ENCODE results near the gene NDUFS3. TPM values are rescaled to one million over a fixed set of nuclear protein-coding genes. Genes with fewer than 3 reads are reported as not detected.
"Not testable (repeated sequence)": the region's sequence is repeated elsewhere in the genome, so short reads cannot be mapped to it uniquely, and the experiment has no call there.

The NDUFS3 gene
- total RNA-seq, 1 experiment from 2014 or later, result 135 TPM

DNA sequence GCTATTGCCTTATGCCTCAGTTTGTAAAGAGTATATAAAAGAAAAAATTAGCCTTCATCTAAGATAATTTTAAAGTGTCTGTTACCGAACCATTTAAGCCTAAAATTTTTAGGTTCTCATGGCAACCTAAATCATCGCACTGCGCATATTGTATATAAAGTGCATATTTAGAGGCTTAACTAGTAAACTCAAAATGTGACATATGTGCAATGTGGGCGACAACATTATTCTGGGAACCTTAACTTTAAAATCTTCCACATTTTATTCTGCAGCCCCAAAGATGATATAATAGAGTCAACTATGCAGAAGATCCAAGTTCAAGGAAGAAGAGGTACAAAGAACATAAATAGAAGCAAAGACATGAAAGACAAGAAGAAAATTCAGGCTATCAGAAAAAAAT, 48.9 kb upstream of the NDUFS3 start:
- Histone ChIP-seq H3K4me1 (ENCODE audit: control insufficient read depth, insufficient read depth, low read length) (peaks cover 20% of the 10 kb centered on the region), H3K36me3 (ENCODE audit: control insufficient read depth, insufficient read depth, low read length) (no peaks in the 10 kb centered on the region), H3K4me3 (ENCODE audit: low read depth in 2 of 2, low read length in 2 of 2) (no peak overlapping the region), H3K27ac (ENCODE audit: low read length) (no peak overlapping the region), H3K9me3 (ENCODE audit: control insufficient read depth, insufficient read depth, low read depth, low read length) (no peaks in the 10 kb centered on the region), H3K27me3 (ENCODE audit: control insufficient read depth, insufficient read depth, low read length) (no peaks in the 10 kb centered on the region)
- ATAC-seq (no peak), DNase-seq (ENCODE audit: low read depth, low spot score) (no peak)
- intact Hi-C loops (cut with micrococcal nuclease; ENCODE audit: unreplicated experiment), result no loop called here
- no TSS peak for BruUV-seq (replicated peaks)
- no peak for TF ChIP-seq TCF7L2 (IDR thresholded peaks at IDR 0.05; ENCODE audit: low read depth, low read length)
- TF ChIP-seq SIN3A (IDR thresholded peaks at IDR 0.05; ENCODE audit: borderline replicate concordance, insufficient read depth, low read depth, low read length), result no peak
- TF ChIP-seq, protein P1, sequence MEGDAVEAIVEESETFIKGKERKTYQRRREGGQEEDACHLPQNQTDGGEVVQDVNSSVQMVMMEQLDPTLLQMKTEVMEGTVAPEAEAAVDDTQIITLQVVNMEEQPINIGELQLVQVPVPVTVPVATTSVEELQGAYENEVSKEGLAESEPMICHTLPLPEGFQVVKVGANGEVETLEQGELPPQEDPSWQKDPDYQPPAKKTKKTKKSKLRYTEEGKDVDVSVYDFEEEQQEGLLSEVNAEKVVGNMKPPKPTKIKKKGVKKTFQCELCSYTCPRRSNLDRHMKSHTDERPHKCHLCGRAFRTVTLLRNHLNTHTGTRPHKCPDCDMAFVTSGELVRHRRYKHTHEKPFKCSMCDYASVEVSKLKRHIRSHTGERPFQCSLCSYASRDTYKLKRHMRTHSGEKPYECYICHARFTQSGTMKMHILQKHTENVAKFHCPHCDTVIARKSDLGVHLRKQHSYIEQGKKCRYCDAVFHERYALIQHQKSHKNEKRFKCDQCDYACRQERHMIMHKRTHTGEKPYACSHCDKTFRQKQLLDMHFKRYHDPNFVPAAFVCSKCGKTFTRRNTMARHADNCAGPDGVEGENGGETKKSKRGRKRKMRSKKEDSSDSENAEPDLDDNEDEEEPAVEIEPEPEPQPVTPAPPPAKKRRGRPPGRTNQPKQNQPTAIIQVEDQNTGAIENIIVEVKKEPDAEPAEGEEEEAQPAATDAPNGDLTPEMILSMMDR (IDR thresholded peaks at IDR 0.05), result no peak
- TF ChIP-seq POLR2AphosphoS5 (IDR thresholded peaks at IDR 0.05; ENCODE audit: low read depth, low read length), result no peak
- TF ChIP-seq, protein P2, sequence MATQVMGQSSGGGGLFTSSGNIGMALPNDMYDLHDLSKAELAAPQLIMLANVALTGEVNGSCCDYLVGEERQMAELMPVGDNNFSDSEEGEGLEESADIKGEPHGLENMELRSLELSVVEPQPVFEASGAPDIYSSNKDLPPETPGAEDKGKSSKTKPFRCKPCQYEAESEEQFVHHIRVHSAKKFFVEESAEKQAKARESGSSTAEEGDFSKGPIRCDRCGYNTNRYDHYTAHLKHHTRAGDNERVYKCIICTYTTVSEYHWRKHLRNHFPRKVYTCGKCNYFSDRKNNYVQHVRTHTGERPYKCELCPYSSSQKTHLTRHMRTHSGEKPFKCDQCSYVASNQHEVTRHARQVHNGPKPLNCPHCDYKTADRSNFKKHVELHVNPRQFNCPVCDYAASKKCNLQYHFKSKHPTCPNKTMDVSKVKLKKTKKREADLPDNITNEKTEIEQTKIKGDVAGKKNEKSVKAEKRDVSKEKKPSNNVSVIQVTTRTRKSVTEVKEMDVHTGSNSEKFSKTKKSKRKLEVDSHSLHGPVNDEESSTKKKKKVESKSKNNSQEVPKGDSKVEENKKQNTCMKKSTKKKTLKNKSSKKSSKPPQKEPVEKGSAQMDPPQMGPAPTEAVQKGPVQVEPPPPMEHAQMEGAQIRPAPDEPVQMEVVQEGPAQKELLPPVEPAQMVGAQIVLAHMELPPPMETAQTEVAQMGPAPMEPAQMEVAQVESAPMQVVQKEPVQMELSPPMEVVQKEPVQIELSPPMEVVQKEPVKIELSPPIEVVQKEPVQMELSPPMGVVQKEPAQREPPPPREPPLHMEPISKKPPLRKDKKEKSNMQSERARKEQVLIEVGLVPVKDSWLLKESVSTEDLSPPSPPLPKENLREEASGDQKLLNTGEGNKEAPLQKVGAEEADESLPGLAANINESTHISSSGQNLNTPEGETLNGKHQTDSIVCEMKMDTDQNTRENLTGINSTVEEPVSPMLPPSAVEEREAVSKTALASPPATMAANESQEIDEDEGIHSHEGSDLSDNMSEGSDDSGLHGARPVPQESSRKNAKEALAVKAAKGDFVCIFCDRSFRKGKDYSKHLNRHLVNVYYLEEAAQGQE (IDR thresholded peaks at IDR 0.05; ENCODE audit: insufficient read depth in 1 of 2, low read depth in 2 of 2, low read length in 1 of 2), result no peak
- CTCF ChIA-PET, result no interaction called here
- POLR2A ChIA-PET, result no interaction called here
- in situ Hi-C loops (cut with HindIII; ENCODE audit: low pct_unique_long_range_greater_than_20kb, low sequenced_read_pairs), result no loop called here

DNA sequence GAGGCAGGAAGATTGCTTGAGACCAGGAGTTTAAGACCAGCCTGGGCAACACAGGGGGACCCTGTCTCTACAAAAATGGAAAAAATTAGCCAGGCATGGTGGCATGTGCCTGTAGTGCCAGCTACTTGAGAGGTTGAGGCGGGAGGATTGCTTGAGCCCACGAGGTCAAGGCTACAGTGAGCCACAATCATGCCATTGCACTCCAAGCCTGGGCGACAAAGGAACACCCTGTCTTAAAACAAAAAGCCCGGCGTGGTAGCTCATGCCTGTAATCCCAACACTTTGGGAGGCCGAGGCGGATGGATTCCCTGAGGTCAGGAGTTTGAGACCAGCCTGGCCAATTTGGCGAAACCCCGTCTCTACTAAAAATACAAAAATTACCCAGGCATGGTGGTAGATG, 48.2 kb upstream of the NDUFS3 start:
- H3K9me3 ChIP-seq (ENCODE audit: control insufficient read depth, insufficient read depth, low read depth, low read length); H3K4me3 ChIP-seq (ENCODE audit: low read depth in 2 of 2, low read length in 2 of 2); DNase-seq (ENCODE audit: low read depth, low spot score); H3K27me3 ChIP-seq (ENCODE audit: control insufficient read depth, insufficient read depth, low read length); H3K27ac ChIP-seq (ENCODE audit: low read length); CTCF ChIA-PET; ATAC-seq; in situ Hi-C loops (cut with HindIII; ENCODE audit: low pct_unique_long_range_greater_than_20kb, low sequenced_read_pairs); BruUV-seq (replicated peaks); intact Hi-C loops (cut with micrococcal nuclease; ENCODE audit: unreplicated experiment); H3K36me3 ChIP-seq (ENCODE audit: control insufficient read depth, insufficient read depth, low read length): not testable (repeated sequence)
- POLR2A ChIA-PET, result interaction anchor here (0.7 kb wide), 1 partner anchor 874 kb away, joined by 4 read pairs; no protein-coding TSS in a partner anchor
- peaks cover 13% of the 10 kb centered on the region for H3K4me1 ChIP-seq (ENCODE audit: control insufficient read depth, insufficient read depth, low read length)

DNA sequence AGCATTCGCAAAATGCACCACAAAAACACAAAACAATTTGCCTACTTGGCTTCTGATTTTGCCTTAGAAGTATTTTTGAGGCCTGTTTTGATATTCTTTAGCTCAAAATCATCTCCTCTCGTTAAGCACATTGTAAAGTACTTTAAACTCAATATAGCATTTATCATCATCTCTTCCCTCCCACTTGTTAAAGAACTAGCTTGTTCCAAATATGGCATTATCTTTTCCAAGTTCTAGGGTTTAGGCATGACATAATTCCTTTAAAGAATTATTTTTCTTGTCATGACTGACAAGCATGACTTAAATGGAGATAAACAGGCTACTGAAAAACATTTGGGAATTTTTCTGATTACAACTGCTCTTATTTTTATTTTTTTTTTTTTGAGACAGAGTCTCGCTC, 47.2 kb upstream of the NDUFS3 start:
- no peak overlapping the region for H3K27ac ChIP-seq (ENCODE audit: low read length)
- BruUV-seq (replicated peaks), result TSS peak; percentile 46
- ChIA-PET POLR2A (interaction anchor here (0.6 kb wide), 1 partner anchor 12 kb away, joined by 3 read pairs; no protein-coding TSS in a partner anchor), CTCF (no interaction called here)
- in situ Hi-C loops (cut with HindIII; ENCODE audit: low pct_unique_long_range_greater_than_20kb, low sequenced_read_pairs), result no loop called here
- TF ChIP-seq, protein P2 (IDR thresholded peaks at IDR 0.05; ENCODE audit: insufficient read depth in 1 of 2, low read depth in 2 of 2, low read length in 1 of 2), result no peak
- TF ChIP-seq SIN3A (IDR thresholded peaks at IDR 0.05; ENCODE audit: borderline replicate concordance, insufficient read depth, low read depth, low read length) (no peak), POLR2AphosphoS5 (IDR thresholded peaks at IDR 0.05; ENCODE audit: low read depth, low read length) (no peak), TCF7L2 (IDR thresholded peaks at IDR 0.05; ENCODE audit: low read depth, low read length) (no peak)
- TF ChIP-seq, protein P1 (IDR thresholded peaks at IDR 0.05), result no peak
- no peak for DNase-seq (ENCODE audit: low read depth, low spot score)
- intact Hi-C loops (cut with micrococcal nuclease; ENCODE audit: unreplicated experiment), result no loop called here
- no peak overlapping the region for H3K4me3 ChIP-seq (ENCODE audit: low read depth in 2 of 2, low read length in 2 of 2)
- no peaks in the 10 kb centered on the region for H3K9me3 ChIP-seq (ENCODE audit: control insufficient read depth, insufficient read depth, low read depth, low read length)
- no peaks in the 10 kb centered on the region for H3K27me3 ChIP-seq (ENCODE audit: control insufficient read depth, insufficient read depth, low read length)
- ATAC-seq, result no peak
- no peaks in the 10 kb centered on the region for H3K36me3 ChIP-seq (ENCODE audit: control insufficient read depth, insufficient read depth, low read length)
- H3K4me1 ChIP-seq (ENCODE audit: control insufficient read depth, insufficient read depth, low read length), result peaks cover 10% of the 10 kb centered on the region
